Activated T-cell treated with anti-CD3 and anti-CD28 coated beads, Interleukin-2, amount 50 U/mL, for 48 hours (primary cell): ENCODE data around the gene IFT122.

Experiments
- DNase-seq, 2 experiments: peaks; one replicate each; pipeline ENCODE4 v3.0.0-alpha.2; 2020

IFT122 gene

DNA sequence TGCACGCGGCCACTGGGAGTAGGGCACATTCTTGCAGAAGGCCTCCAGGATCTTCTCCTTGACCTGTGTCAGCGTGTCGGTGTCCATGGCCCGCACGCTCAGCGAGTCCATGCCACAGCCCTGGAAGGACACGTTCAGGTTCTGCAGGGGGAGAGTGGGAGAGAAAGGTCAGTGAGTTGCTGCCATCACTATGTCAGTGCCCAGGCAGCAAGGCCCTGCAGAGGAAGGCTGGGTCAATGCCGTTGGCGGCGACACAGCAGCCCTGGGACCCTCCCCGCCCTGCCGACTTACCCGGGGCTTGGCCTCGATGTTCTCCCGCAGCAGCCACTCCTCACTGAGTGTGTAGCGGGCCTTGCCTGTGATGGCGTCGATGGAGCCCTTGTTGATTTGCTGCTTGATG is 122.8 kb downstream of the IFT122 start:
- no peak for DNase-seq

DNA sequence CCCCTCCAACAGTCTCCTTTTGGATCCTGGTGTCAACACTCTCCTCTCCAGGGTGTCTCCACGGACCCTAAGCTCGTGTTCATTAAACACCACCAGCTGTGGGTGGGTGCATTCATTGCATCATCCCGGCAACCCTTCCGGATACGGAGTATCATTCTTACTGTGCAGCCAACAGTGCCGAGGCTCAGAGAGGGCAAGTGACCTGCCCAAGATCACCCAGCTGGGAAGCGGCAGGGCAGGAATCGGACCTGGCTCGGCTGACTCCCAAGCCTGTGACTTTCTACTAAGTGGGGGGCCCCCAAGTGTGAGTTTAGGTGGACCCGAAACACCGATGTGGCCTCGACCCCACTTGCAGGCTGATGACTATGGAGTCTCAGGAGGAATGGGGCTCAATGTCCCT is 123.3 kb downstream of the IFT122 start:
- no peak for DNase-seq

DNA sequence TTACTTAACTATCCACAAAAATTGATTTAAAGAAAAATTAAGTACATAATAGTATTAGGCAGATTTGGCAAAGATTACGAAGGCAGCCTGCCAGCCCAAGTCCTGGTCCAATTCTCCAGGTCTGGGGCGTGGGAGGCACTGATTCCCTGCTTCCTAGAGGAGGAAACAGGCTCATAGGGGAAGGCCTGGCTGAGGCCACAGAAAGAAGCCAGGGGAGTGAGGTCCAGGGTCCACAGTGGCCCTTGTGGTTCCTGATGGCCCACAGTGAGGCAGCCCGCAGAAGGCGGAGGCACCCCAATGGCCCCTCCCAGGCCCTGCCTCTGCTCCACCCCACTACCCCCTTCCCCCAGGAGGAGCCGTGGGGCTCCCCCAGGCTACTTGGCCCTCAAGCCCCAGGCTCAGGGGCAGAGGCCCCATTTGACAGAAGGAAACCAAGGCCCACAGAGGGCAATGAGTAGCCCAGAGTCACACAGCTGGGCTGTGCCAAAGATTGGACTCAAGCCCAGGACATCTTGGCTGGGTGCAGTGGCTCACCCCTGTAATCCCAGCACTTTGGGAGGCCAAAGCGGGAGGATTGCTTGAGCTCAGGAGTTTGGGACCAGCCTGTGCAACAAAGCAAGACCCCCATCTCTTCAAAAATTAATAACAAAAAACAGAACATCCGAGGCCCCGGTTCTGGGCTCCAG is 124.0 kb downstream of the IFT122 start:
- no peak for DNase-seq

DNA sequence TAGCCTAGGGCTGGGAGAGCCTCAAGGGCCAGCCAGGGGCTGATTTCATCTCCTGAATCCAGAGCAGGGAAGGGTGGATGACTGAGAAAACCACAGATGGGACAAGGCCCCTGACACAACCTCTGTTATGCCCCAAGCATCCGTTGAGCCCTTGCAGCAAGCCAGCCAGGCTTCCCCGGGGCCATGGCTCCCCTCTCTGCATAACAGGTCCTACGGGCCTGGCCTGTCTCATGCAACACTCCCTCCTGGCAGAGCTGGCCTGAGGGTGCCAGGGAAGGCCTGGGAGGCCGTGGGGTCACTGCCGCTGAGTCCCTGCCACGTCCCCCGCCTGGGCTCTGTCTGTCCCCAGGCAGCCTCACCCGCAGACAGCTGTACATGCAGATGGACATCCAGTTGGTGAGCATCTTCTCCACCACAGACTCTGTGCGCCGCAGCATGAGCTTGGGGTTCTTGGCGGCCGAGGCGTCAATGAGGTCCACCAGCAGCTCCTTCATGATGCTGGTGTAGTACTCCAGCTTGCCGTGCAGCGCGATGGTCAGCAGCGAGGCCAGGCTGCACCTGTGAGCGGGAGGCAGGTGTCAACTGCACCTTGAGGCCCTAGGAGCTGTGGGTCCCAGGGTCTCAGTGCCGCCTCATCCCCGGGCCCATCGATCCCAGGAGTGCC is 125.1 kb downstream of the IFT122 start:
- no peak for DNase-seq

DNA sequence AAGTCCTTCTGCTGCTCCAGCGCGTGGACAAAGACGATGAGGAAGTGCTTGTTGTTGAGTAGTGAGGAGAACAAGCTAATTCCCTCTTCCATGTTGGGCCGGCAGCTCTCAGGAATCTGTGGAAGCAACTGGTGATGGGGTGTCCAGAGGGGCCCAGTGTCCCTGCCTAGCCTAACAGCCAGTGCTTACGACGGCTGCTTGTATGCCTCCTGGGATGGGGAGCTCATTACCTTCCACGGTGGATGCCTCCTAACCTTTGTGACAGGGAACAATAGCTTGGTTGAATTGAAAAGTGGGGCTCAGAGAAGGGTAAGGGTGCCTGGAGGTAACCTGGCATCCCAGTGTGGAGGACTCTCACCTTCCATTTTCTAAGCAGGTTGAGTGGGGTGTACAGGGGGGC is 125.9 kb downstream of the IFT122 start:
- no peak for DNase-seq

DNA sequence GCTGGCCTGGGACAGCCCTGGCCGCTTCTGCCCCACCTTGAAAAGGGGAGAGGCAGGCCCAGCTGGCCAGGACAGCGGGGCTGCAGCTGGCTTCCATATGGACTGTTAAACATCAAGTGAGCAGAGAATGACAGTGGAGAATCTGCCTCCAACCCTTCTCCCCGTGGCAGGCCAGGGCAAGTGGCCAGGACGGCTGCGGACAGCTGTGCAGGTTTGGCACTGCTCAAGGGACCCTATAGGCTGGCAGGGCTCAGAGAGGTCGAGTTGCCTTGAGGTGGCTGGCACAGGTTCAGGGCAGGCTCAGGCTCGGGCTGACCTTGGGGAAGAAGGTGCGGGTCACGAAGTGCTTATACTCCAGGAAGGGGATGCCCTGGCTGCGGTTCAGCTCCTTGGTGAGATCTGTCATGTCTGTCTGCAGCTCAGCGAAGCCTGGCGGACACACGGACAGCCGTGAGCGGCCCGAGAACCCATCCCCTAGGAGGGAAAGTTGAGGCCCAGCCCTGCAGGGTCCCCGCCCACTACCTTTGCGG is 127.2 kb downstream of the IFT122 start:
- no peak for DNase-seq

DNA sequence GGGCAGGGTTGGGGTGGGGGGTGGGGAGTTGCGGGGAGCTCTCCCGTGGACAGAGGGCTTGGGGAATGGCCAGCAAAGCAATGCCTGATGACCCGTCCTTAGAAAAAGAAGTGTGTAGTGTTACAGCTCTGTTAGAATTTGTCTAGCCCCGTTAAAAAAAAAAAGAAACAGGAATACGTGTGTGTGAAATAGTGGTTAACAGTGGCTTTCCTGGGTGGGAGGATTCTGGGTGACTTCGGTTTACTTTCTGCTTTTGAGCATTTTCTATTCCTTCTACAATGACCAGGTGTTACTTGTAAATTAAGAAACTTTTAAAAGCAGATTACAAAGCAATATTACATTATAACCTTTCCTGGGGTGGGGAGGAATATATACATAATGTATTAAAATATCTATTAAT is 127.9 kb downstream of the IFT122 start:
- no peak for DNase-seq

DNA sequence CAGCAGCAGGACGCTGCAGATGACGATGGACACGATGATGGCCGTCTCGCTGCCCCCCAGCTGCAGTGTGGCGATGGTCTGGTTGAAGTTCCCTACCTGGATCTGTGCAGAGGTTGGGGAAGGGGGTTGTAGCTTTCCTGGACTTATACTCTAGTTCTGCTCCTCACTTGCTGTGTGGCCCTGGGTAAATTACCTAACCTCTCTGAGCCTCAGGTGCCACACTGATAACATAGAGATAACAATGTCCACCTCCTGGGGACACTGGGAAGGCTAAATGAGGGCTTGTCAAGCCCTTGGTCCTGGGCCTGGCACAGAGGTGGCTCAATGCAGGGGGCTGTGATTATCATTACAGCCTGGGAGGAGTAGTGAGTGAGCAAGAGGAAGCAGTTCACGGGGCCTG is 129.8 kb downstream of the IFT122 start:
- DNase-seq = no peak
